Measurements from ENCODE around the gene FAM13A.

DNA sequence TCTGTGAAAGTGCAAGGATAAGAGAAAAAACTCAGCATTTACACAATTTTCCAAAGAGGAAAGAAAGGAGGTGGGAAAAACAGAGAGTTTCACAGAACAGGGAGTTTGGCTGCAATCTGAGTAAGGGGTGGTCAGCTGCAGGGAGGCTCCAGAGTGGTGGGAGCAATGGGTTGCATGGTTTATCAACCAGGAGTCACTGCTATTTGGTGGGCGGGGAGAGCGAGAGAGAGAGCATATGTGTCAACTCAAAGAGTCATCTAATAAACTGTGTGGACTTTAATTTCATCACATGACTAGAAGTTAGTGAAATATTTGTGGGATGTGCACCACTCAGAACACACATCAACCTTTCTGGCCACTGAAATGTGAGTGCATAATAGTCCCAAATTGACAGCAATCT is 94.6 kb downstream of the FAM13A start:
- TF ChIP-seq, protein P1, sequence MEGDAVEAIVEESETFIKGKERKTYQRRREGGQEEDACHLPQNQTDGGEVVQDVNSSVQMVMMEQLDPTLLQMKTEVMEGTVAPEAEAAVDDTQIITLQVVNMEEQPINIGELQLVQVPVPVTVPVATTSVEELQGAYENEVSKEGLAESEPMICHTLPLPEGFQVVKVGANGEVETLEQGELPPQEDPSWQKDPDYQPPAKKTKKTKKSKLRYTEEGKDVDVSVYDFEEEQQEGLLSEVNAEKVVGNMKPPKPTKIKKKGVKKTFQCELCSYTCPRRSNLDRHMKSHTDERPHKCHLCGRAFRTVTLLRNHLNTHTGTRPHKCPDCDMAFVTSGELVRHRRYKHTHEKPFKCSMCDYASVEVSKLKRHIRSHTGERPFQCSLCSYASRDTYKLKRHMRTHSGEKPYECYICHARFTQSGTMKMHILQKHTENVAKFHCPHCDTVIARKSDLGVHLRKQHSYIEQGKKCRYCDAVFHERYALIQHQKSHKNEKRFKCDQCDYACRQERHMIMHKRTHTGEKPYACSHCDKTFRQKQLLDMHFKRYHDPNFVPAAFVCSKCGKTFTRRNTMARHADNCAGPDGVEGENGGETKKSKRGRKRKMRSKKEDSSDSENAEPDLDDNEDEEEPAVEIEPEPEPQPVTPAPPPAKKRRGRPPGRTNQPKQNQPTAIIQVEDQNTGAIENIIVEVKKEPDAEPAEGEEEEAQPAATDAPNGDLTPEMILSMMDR (IDR thresholded peaks at IDR 0.05), result no peak
- no peak for TF ChIP-seq POLR2A (IDR thresholded peaks at IDR 0.05)
- TF ChIP-seq EP300 (IDR thresholded peaks at IDR 0.05), result no peak
